Kidney capillary endothelial cell (primary cell): ENCODE measurements around the gene CYP2A6.
"Not testable (repeated sequence)": the region's sequence is repeated elsewhere in the genome, so short reads cannot be mapped to it uniquely, and the experiment has no call there.

Experiments
- DNase-seq: peaks from one replicate; pipeline ENCODE4 v3.0.0-alpha.2; 2018; ENCODE audit warnings: low spot score

CYP2A6 gene

DNA sequence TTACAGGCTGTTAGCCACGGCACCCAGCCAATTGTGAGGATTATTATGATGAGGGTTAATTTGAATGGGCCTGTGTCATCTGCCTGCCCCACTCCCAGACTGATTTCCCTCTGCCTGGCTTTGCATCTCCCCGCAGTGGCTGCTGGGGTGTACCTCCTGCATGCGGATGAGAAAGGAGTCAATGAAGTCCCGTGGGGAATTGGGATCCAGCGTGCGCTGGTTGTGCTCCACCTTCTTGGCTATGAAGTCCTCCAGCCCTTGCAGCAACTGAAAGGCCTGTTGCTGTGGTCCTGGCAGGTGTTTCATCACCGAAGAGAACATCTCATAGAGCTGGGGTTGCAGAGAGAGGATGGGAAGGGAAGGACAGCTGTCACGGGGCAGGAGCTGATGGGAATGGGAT is 3.5 kb downstream of the CYP2A6 start:
- not testable (repeated sequence) for DNase-seq

DNA sequence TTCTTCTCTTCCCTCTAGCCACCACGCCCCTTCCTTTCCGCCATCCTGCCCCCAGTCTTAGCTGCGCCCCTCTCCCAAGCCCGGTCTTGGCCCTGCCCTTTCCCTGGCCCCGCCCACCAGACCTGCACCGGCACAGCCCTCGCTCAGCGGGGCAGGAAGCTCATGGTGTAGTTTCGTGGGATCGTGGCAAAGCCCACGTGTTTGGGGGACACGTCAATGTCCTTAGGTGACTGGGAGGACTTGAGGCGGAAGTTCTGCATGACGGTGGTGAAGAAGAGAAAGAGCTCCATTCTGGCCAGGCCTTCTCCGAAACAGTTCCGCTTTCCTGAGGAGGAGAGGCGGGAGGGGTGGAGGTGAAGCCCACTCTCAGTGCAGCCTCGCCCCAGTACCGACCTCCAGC is 6.6 kb downstream of the CYP2A6 start:
- DNase-seq, result not testable (repeated sequence)

DNA sequence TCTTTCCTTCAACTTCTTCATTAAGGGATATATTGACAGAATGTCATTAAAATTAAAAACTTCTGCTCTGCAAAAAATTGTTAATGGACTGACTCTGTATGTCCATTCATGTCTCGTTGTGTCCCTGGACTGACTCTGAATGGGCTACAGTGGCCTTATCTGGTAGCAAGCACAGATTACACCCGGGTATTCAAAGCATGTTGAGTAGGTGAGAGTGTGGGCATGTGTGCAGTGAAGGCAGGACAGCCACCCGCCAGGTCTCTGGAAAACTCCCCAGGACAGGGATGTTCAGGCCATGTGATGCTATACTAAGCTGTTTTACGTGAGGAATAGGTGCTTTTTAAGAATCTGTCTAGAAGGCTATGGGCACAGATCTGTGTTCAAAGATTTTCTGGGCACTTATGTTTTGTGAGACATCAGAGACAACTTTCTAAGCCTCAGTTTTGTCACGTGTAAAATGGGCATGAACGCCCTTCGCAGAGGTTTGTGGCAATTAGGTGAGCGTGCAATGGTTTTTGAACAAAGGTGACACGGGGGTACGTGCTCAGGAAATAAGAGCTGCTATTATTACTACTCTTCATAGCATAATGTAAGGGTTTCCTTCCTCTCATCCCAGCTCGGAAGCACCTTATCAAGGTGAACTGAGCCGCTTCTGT is 7.1 kb downstream of the CYP2A6 start:
- DNase-seq, result not testable (repeated sequence)

DNA sequence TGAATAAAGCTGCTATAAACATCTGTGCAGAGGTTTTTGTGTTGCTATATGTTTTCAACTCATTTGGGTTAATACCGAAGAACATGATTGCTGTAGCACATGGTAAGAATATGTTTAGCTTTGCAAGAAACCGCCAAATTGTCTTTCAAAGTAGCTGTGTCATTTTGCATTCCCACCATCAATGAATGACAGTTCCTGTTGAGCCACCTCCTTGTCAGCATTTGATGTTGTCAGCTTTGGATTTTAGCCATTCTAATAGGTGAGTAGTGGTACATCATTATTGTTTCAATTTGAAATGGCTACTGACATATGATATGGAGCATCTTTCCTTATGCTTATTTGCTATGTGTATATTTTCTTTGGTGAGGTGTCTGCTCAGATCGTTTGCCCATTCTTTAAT is 8.2 kb downstream of the CYP2A6 start:
- not testable (repeated sequence) for DNase-seq

DNA sequence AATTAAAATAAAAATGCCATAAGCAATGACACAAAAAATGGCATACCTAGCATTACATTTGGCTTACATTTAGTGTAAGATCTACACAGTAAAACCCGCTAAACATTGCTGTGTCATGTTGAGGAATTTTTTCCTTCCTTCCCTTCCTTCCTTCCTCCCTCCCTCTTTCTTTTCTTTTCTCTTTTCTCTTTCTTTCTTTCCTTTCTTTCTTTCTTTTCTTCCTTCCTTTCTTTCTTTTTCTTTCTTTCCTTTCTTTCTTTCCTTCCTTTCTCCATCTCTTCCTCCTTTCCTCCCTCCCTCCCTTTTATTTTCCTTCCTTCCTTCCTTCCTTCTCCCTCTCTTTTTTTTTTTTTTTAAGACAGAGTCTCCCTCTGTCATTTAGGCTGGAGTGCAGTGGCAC is 11.8 kb downstream of the CYP2A6 start:
- not testable (repeated sequence) for DNase-seq

DNA sequence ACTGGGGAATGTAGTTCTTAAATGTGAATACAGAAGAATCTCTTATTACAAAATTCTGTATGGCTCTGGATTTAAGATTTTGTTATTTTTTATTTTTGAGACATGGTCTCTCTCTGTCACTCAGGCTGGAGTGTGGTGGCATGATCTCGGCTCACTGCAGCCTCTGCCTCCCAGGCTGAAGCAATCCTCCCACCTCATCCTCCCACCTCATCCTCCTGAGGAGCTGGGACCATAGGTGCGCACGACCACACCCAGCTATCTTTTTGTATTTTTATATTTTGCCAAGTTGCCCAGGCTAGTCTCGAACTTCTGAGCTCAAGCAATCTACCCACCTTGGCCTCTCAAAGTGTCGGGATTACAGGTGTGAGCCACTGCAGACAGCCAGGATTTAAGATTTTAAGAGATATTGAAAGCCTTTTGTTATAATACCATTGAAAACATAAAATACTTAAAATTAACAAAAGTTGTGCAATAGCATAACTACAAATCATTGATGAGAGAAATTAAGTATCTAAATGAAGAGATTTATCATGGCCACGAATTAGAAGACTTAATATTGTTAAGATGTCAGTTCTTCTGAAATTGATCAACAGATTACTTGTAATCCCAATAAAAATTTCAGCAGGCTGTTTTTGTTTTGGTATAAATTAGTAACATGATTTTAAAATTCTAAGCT is 13.4 kb downstream of the CYP2A6 start:
- DNase-seq, result no peak

DNA sequence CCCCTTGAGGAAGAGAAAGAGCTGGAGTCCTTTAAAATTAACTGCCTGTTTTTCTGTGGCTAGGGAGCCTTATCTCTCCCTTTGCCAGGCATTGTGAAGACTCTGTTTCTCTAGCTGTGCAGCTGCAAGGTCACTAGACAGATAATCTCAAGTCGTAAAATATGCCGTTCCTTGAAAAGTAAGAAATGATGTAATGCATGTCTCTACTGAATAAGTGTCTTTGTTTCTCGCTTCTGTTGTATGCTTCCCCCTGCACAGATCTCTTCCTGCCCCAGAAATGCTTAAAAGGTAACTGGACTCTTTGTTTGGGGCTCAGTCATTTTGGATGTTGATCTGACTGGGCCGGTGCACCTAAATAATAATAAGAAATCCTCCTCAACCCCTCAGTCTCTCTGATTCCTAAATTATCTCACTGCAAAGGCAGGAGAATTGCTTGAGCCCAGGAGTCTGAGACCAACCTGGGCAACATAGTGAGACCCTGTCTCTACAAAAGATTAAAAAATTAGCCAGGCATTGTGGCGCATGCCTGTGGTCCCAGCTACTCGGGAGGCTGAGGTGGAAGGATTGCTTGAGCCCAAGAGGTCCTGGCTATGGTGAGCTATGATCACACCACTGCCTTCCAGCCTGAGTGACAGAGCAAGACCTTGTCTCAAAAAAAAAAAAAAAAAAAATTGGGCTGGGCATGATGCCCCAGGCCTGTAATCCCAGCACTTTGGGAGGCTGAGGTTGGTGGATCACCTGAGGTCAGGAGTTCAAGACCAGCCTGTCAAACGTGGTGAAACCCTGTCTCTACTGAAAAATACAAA is 16.3 kb downstream of the CYP2A6 start:
- not testable (repeated sequence) for DNase-seq

DNA sequence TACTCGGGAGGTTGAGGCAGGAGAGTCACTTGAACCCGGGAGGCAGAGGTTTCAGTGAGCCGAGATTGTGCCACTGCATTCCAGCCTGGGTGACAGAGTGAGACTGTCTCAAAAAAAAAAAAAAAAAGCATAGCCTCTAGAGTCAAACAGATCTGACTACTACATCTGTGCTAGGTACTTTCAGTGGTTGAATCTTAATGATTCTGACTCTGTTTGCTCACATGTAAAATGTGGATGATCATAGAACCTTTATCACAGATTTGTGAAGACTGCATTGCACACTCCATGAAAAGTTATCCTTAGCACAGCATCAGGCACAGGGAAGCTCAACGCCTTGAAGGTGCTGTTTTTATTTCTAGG is 17.8 kb downstream of the CYP2A6 start:
- DNase-seq, result not testable (repeated sequence)

DNA sequence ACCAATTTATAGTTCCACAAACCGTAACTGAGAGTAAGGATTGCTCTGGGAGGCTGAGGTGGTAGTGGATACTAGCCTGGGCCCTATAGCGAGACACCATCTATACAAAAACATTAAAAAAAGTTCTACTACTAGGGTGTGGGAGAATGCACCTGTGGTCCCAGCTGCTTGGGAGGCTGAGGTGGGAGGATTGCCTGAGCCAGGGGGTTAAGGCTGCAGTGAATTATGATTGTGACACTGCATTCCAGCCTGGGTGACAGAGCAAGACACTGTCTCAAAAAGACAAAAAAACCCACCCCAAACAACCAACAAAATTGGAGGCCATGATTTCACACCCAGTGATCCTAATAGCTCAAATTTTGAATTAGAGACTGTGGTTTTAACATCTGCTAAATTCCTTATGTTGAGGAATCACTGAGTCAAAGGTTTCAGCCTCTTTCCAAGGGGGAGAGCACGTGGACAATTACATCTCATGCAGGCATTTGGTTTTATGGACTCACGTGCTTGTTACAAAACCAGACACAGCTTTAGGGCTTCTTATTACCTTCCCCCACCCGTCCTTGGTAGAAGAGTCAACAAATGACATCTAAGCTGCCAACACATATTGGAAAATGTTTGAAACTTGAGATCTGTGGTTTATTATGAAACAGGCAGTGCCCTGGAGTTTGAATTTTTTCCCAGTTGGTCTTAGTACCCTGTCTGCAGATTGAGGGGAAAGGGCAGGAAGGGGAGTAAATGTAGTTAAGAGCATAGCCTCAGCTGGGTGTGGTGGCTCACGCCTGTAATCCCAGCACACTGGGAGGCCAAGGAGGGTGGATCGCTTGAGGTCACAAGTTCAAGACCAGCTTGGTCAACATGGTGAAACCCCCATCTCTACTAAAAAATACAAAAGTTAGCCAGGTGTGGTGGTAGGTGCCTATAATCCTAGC is 18.5 kb downstream of the CYP2A6 start:
- no peak for DNase-seq

DNA sequence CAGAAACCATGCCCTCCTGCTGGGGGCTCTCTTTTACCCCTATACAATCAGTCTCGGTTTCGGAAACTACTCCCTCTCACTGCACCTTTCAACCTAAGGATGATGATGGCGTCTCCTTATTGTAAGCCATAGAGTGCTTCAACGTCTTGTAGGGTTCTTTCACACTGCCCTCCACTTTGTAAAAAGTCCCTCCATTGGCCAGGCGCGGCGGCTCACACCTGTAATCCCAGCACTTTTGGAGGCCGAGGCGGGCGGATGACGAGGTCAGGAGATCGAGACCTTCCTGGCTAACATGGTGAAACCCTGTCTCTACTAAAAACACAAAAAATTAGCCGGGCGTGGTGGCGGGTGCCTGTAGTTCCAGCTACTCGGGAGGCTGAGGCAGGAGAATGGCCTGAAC is 19.5 kb downstream of the CYP2A6 start:
- not testable (repeated sequence) for DNase-seq

DNA sequence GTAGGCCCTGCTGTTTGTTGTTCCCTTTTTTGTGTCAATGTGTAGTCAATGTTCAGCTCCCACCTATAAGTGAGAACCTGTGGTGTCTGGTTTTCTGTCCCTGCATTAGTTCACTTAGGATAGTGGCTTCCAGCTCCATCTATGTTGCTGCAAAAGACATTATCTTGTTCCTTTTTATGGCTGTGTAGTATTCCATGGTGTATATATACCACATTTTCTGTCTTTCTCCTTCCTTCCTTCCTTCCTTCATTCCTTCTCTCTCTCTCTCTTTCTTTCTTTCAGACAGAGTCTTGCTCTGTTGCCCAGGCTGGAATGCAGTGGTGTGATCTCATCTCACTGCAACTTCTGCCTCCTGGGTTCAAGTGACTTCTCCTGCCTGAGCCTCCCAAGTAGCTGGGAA is 21.0 kb downstream of the CYP2A6 start:
- no peak for DNase-seq

DNA sequence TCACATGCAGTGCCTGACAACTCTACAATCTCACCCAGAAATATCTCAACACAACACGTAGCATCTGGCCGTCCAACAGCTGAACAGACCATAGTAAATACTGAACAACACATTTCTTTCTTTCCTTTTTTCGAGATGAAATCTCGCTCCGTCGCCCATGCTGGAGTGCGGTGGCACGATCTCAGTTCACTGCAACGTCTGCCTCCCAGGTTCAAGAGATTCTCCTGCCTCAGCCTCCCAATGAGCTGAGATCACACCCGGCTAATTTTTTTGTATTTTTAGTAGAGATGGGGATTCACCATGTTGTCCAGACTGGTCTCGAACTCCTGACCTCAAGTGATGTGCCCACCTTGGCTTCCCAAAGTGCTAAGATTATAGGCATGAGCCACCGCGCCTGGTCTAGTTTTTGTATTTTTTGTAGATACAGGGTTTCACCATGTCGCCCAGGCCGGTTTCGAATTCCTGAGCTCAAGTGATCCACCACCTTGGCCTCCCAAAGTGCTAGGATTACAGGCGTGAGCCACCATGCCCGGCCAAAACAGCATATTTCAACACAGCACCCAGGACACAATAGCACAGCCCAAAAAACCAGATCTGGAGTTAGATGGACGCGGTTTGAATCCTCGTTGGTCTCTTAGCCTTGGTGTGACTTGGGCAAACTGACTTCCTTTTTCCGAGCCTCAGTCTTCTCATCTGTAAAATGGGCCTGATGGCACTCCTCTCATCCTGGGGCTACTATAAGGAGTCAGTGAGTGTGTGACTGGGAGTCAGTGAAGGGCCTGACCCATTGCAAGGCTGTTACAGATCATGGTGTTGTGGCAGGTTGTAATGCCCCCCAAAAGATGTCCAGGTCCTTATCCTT is 22.6 kb downstream of the CYP2A6 start:
- no peak for DNase-seq

DNA sequence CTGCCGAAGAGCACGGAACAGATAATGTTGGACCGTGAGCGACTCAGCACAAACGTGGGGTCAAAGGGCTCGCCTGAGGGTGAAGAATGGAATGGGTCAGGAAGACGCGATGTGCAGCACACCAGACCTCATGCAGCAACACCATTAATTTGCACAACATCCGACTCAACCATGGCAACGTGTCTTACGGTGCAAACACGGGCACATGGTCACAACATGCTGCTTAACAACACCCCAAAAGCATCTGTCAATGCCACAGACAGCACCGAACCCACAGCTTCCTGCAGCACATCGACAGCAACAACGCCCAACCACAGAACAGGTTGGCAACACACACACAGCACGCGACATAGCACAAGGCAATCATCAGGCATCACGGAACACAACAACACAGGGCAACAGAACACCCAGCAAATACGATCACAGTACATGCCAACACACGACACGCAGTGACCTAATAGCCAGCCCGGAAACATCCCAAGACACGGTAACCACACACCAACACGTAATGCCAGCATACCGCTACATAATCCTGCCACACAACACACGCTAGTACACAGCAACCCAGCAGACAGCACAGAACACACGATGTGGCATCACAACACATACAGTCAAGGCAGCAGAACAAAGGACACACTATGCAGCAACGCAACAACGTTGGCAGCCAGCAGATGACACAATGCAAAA is 23.4 kb downstream of the CYP2A6 start:
- DNase-seq, result not testable (repeated sequence)

DNA sequence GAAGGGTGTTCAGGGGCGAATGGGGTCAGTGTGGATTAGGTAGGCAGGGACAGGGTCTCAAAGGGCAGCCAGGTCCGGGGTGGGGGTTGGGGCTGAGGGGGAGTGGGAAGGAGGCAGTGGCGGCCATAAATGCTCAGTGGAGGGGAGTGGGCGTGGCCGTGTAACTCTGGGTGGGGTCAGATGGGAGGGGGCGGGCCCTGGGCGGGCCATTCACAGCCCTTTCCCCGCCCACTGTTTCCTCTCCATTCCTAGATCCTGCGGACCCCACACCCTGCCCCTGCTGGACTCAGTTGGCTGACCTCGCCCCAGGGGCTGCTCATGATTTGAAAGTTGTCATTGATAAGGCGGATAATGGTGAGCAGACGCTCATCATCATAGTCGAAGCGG is 23.9 kb downstream of the CYP2A6 start:
- DNase-seq, result not testable (repeated sequence)

DNA sequence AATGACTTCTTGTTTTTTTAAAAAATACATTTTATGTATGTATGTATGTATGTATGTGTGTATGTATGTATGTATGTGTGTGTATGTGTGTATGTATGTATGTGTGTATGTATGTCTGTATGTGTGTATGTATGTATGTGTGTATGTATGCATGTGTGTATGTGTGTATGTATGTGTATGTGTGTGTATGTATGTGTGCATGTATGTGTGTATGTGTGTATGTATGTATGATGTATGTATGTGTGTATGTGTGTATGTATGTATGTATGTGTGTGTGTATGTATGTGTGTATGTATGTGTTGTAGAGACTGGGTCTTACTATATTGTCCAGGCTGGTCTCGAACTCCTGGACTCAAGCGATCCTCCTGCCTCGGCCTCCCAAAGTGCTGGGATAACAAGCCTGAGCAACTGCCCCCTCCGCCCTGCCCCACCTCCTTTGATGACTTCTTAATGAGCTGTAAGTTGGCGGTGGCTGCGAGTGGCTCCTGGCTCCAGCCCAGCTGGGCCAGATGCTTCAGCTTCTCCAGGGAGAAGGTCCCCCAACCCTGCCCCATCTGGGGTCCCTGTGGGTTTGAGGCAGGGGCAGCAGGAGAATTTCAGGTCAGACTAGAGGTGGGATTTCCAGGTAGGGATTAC is 24.7 kb downstream of the CYP2A6 start:
- not testable (repeated sequence) for DNase-seq

DNA sequence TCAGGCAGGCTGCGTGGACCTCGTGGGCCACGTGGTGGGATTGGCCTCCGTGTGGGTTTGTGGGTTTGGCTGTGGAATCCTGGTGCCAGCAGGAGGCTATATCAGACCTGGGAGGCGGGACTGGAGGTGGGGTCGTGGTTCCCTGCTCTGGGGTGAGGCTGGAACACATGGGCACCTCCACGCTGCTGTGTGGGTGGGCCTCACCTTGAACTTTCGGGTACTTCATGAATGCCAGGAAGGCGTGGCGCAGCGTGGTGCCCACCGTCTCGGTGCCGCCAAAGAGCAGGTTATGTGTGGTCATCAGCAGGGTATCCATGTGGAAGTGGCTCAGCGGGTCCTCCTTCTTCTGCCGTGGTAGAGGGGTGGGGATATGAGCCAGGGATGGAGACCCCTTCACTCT is 25.3 kb downstream of the CYP2A6 start:
- not testable (repeated sequence) for DNase-seq

DNA sequence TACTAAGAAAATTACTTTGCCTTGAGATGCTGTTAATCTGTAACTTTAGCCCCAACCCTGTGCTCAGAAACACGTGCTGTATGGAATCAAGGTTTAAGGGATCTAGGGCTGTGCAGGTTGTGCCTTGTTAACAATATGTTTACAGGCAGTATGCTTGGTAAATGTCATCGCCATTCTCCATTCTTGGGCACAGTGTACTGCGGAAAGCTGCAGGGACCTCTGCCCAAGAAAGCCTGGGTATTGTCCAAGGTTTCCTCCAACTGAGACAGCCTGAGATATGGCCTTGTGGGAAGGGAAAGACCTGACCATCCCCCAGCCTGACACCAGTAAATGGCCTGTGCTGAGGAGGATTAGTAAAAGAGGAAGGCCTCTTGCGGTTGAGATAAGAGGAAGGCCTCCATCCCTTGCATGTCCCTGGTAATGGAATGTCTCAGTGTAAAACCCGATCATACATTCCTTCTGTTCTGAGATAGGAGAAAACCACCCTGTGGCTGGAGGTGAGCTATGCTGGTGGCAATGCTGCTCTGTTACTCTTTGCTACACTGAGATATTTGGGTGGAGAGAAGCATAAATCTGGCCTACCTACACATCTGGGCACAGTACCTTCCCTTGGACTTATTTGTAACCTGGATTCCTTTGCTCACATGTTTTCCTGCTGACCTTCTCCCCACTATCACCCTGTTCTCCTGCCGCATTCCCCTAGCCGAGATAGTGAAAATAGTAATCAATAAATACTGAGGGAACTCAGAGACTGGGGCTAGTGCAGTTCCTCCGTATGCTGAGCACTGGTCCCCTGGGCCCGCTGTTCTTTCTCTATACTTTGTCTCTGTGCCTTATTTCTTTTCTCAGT is 27.3 kb downstream of the CYP2A6 start:
- DNase-seq, result not testable (repeated sequence)

DNA sequence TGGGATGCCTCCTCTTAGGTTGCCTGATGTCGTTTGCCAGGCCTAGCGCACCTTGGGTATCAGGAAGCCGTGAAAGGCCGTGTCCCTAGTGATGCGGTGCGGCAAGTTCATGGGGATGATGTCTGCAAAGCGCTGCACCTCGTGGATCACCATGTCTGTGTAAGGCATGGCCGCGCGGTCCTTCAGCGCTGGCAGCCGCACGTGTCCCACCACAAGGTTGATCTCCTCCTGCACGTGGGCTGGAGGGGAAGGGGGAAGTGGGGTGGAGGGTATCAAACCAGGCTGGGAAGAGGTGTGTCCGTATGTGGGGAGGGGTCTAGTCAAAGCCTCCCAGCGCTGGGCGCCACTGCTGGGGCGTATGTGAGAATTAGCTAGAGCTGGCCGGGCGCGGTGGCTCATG is 28.1 kb downstream of the CYP2A6 start:
- DNase-seq, result no peak
